Loucy (cell line): Measurements from ENCODE around the gene L3MBTL2.
"Not testable (repeated sequence)": the region's sequence is repeated elsewhere in the genome, so short reads cannot be mapped to it uniquely, and the experiment has no call there.

Source experiments
- H2AFZ ChIP-seq: fragments of 200-600 bp; sonication (generic); 2 replicates; pipeline ENCODE4 v1.6.0; 2016; ENCODE audit warnings: antibody characterized with exemption, mild to moderate bottlenecking, low read length, moderate library complexity
- H3F3A ChIP-seq: fragments of 200-600 bp; 2 replicates; pipeline ENCODE4 v1.6.0; 2016; ENCODE audit warnings: antibody characterized with exemption, low read depth, mild to moderate bottlenecking
- H3K27me3 ChIP-seq: fragments of 200-600 bp; sonication (generic); 2 replicates; pipeline ENCODE4 v1.6.1; 2014; ENCODE audit warnings: low read length, mild to moderate bottlenecking; ENCODE audit not compliant: insufficient read depth, poor library complexity, severe bottlenecking
- H3K36me3 ChIP-seq: fragments of 200-600 bp; sonication (generic); 2 replicates; pipeline ENCODE4 v1.6.1; 2016; ENCODE audit warnings: low read length; ENCODE audit not compliant: insufficient read depth
- H3K4me1 ChIP-seq: fragments of 200-600 bp; sonication (generic); 2 replicates; pipeline ENCODE4 v1.5.1; 2014; ENCODE audit warnings: low read length, mild to moderate bottlenecking; ENCODE audit not compliant: insufficient read depth, poor library complexity, severe bottlenecking
- H3K4me2 ChIP-seq: fragments of 200-600 bp; sonication (generic); 2 replicates; pipeline ENCODE4 v1.6.0; 2014; ENCODE audit warnings: antibody characterized with exemption, low read length, low read depth, mild to moderate bottlenecking; ENCODE audit not compliant: poor library complexity, severe bottlenecking
- H3K4me3 ChIP-seq: fragments of 200-600 bp; sonication (generic); 2 replicates; pipeline ENCODE4 v1.5.1; 2014; ENCODE audit warnings: low read length, mild to moderate bottlenecking, mixed read lengths; ENCODE audit not compliant: poor library complexity, severe bottlenecking
- H3K79me2 ChIP-seq: fragments of 200-600 bp; sonication (generic); 2 replicates; pipeline ENCODE4 v1.6.1; 2014; ENCODE audit warnings: low read length; ENCODE audit not compliant: insufficient read depth
- H3K9ac ChIP-seq: fragments of 200-600 bp; sonication (generic); 2 replicates; pipeline ENCODE4 v1.6.0; 2014; ENCODE audit warnings: mild to moderate bottlenecking, low read depth, low read length, moderate library complexity; ENCODE audit not compliant: poor library complexity, severe bottlenecking
- H3K9me2 ChIP-seq: fragments of 200-600 bp; sonication (generic); replicated peaks from 2 replicates; pipeline ENCODE4 v1.6.1; 2016; ENCODE audit warnings: low read depth, low read length, mixed read lengths
- H3K9me3 ChIP-seq: fragments of 200-600 bp; sonication (generic); 2 replicates; pipeline ENCODE4 v1.6.1; 2014; ENCODE audit warnings: mild to moderate bottlenecking, antibody characterized with exemption, low read length, low read depth; ENCODE audit not compliant: insufficient read depth
- H4K20me1 ChIP-seq: fragments of 200-600 bp; sonication (generic); 2 replicates; pipeline ENCODE4 v1.6.0; 2014; ENCODE audit warnings: antibody characterized with exemption, low read length, mild to moderate bottlenecking; ENCODE audit not compliant: insufficient read depth, poor library complexity, severe bottlenecking
- CTCF ChIP-seq: fragments of 200-600 bp; sonication (generic); conservative IDR thresholded peaks from 2 replicates; pipeline ENCODE4 v1.5.1; 2014; ENCODE audit warnings: mild to moderate bottlenecking, antibody characterized with exemption, low read length
- EZH2phosphoT487 ChIP-seq: fragments of 200-600 bp; IDR thresholded peaks from 2 replicates; pipeline ENCODE4 v1.6.1; 2018; ENCODE audit warnings: antibody characterized with exemption, mild to moderate bottlenecking, moderate library complexity, borderline replicate concordance

Gene L3MBTL2

GRCh38 chr22:41257696-41258095 lies 52.6 kb downstream of the L3MBTL2 start:
- Histone ChIP-seq H3K9me2 (no peaks in the 10 kb centered on the region), H3K4me3 (no peak overlapping the region), H4K20me1 (no peaks in the 10 kb centered on the region), H3K9ac (no peak overlapping the region), H3K36me3 (peaks cover 94% of the 10 kb centered on the region; the same call in 1 of the 2 replicates), H3K4me2 (no peak overlapping the region), H3F3A (no peaks in the 10 kb centered on the region), H2AFZ (no peak overlapping the region), H3K27me3 (no peaks in the 10 kb centered on the region), H3K9me3 (no peaks in the 10 kb centered on the region), H3K4me1 (no peaks in the 10 kb centered on the region), H3K79me2 (no peaks in the 10 kb centered on the region)
- no peak for TF ChIP-seq EZH2phosphoT487
- TF ChIP-seq CTCF, result no peak

GRCh38 chr22:41259756-41260155 lies 54.6 kb downstream of the L3MBTL2 start:
- not testable (repeated sequence) for H3F3A ChIP-seq, H2AFZ ChIP-seq, H3K27me3 ChIP-seq, H3K9ac ChIP-seq, H3K4me3 ChIP-seq, H3K4me2 ChIP-seq, H3K9me3 ChIP-seq, H3K79me2 ChIP-seq, H4K20me1 ChIP-seq, H3K4me1 ChIP-seq, H3K9me2 ChIP-seq
- peaks cover 94% of the 10 kb centered on the region; the same call in 1 of the 2 replicates for H3K36me3 ChIP-seq

- Histone ChIP-seq H3K4me2 (no peak overlapping the region), H3K36me3 (peaks cover 93% of the 10 kb centered on the region; the same call in 1 of the 2 replicates), H3K9ac (no peak overlapping the region), H3K9me2 (no peaks in the 10 kb centered on the region), H3K4me1 (no peaks in the 10 kb centered on the region), H4K20me1 (no peaks in the 10 kb centered on the region), H3K79me2 (no peaks in the 10 kb centered on the region), H3K4me3 (no peak overlapping the region), H2AFZ (no peak overlapping the region), H3F3A (no peaks in the 10 kb centered on the region), H3K9me3 (no peaks in the 10 kb centered on the region), H3K27me3 (no peaks in the 10 kb centered on the region)
- no peak for TF ChIP-seq CTCF
- TF ChIP-seq EZH2phosphoT487, result no peak
Measured at GRCh38 chr22:41260871-41261270, 55.8 kb downstream of the L3MBTL2 start.

- Histone ChIP-seq H3K9me2 (no peaks in the 10 kb centered on the region), H3F3A (no peaks in the 10 kb centered on the region), H3K4me3 (no peak overlapping the region), H3K79me2 (no peaks in the 10 kb centered on the region), H3K9ac (no peak overlapping the region), H3K4me2 (no peak overlapping the region), H2AFZ (no peak overlapping the region), H3K4me1 (no peaks in the 10 kb centered on the region), H4K20me1 (no peaks in the 10 kb centered on the region), H3K9me3 (no peaks in the 10 kb centered on the region), H3K36me3 (peaks cover 91% of the 10 kb centered on the region; the same call in 1 of the 2 replicates), H3K27me3 (no peaks in the 10 kb centered on the region)
- TF ChIP-seq EZH2phosphoT487 (no peak), CTCF (no peak)
Measured at GRCh38 chr22:41261541-41262249, 56.6 kb downstream of the L3MBTL2 start.
